Measurements from ENCODE around the gene ATG9A.
"Not testable (repeated sequence)": the region's sequence is repeated elsewhere in the genome, so short reads cannot be mapped to it uniquely, and the experiment has no call there.

Gene ATG9A

DNA sequence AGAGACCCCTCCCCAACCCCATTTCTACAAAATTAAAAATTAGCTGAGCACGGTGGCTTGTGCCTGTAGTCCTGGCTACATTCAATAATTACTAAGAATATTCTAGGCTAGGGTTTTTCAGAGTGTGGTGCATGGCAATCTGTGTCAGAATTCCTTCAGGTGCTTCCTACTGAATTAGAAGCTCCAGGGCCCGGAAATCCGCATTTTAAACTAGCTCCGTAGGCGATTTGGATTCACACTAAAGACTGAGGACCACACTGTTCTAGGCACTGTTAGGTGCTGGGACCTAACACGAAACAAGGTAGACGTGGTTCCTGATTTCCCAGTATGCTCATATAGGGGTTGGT, 23.5 kb downstream of the ATG9A start:
- ChIA-PET POLR2A (ENCODE audit: low non-redundant PET) (interaction anchor here (0.6 to 1.7 kb wide), 5 partner anchors 12 to 103 kb away, joined by 3 to 6 read pairs (median 4); partner anchors contain the start of gene ABCB6), CTCF (interaction anchor here (0.6 to 1.7 kb wide), 2 partner anchors 58 to 89 kb away, joined by 3 to 7 read pairs; no protein-coding TSS in a partner anchor)
- no peak for DNase-seq (ENCODE audit: low spot score)
- TF ChIP-seq, protein P1, sequence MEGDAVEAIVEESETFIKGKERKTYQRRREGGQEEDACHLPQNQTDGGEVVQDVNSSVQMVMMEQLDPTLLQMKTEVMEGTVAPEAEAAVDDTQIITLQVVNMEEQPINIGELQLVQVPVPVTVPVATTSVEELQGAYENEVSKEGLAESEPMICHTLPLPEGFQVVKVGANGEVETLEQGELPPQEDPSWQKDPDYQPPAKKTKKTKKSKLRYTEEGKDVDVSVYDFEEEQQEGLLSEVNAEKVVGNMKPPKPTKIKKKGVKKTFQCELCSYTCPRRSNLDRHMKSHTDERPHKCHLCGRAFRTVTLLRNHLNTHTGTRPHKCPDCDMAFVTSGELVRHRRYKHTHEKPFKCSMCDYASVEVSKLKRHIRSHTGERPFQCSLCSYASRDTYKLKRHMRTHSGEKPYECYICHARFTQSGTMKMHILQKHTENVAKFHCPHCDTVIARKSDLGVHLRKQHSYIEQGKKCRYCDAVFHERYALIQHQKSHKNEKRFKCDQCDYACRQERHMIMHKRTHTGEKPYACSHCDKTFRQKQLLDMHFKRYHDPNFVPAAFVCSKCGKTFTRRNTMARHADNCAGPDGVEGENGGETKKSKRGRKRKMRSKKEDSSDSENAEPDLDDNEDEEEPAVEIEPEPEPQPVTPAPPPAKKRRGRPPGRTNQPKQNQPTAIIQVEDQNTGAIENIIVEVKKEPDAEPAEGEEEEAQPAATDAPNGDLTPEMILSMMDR (conservative IDR thresholded peaks at IDR 0.05; ENCODE audit: low read depth) = no peak
- H3K27ac ChIP-seq = peak overlapping the region; percentile 93

DNA sequence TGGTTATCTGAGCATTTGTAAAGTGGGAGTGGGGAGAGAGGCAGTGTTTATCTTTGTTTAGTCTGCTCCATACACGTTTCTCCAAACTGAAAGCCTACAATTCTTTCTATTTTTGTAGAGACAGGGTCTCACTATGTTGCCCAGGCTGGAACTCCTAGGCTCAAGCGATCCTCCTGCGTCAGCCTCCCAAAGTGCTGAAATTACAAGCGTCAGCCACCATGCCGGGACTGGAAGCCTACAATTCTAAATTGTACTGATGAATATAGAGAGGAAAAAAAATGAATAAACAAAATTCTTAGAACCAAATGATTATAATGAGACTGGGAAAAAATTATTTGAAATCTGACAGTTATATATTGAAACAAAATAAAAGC, 24.3 kb downstream of the ATG9A start:
- TF ChIP-seq, protein P1 (conservative IDR thresholded peaks at IDR 0.05; ENCODE audit: low read depth) = no peak
- ChIA-PET POLR2A (ENCODE audit: low non-redundant PET) (no interaction called here), CTCF (interaction anchor here (0.7 kb wide), 1 partner anchor 89 kb away, joined by 4 read pairs; no protein-coding TSS in a partner anchor)
- H3K27ac ChIP-seq = no peak overlapping the region
- no peak for DNase-seq (ENCODE audit: low spot score)

DNA sequence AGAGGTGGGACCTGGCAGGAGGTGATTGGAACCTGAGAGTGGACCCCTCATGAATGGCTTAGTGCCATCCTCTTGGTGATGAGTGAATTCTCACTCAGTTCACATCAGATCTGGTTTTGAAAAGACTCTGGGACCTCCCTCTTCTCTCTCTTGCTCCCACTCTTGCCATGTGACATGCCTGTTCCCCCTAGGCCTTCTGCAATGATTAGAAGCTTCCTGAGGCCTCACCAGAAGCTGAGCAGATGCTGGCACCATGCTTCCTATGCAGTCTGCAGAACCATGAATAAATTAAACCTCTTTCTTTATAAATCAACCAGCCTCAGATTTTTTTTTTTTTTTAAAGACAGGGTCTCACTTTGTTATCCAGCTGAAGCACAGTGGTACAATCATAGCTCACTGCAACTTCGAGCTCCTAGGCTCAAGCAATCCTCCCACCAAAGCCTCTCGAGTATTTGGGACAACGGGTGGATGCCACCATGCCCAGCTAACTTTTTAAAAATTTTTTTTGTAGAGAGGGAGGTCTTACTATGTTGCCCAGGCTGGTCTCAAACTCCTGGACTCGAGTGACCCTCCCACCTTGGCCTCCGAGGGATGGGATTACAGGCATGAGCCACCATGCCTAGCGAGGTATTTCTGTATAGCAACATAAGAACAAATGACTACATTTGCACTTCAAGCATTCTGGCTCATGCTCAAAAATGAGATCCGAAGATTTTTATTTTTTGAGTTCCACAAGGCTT, 24.8 kb downstream of the ATG9A start:
- ChIA-PET POLR2A (ENCODE audit: low non-redundant PET) (no interaction called here), CTCF (interaction anchor here (0.7 kb wide), 1 partner anchor 90 kb away, joined by 4 read pairs; no protein-coding TSS in a partner anchor)
- TF ChIP-seq, protein P1 (conservative IDR thresholded peaks at IDR 0.05; ENCODE audit: low read depth) = no peak
- no peak overlapping the region for H3K27ac ChIP-seq
- no peak for DNase-seq (ENCODE audit: low spot score)

DNA sequence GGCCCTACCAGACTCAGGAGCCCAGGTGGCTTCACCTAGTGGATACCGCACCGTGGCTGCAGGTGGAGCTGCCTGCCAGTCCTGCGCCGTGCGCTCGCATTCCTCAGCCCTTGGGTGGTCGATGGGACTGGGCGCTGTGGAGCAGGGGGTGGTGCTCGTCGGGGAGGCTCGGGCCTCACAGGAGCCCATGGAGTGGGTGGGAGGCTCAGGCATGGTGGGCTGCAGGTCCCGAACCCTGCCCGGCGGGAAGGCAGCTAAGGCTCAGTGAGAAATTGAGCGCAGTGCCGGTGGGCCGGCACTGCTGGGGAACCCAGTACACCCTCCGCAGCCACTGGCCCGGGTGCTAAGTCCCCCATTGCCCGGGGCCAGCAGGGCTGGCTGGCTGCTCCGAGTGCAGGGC, 28.1 kb downstream of the ATG9A start:
- CTCF ChIA-PET; POLR2A ChIA-PET (ENCODE audit: low non-redundant PET): not testable (repeated sequence)

DNA sequence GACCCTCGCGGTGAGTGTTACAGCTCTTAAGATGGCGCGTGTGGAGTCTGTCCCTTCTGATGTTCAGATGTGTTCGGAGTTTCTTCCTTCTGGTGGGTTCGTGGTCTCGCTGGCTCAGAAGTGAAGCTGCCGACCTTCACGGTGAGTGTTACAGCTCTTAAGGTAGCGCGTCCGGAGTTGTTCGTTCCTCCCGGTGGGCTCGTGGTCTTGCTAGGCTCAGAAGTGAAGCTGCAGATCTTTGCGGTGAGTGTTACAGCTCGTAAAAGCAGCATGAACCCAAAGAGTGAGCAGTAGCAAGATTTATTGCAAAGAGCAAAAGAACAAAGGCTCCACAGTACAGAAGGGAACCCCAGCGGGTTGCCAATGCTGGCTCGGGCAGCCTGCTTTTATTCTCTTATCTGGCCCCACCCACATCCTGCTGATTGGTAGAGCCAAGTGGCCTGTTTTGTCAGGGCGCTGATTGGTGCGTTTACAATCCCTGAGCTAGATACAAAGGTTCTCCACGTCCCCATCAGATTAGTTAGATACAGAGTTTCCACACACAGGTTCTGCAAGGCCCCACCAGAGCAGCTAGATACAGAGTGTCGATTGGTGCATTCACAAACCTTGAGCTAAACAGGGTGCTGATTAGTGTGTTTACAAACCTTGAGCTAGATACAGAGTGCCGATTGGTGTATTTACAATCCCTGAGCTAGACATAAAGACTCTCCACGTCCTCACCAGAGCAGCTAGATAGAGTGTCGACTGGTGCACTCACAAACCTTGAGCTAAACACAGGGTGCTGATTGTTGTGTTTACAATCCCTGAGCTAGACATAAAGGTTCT, 28.7 kb downstream of the ATG9A start:
- CTCF ChIA-PET; POLR2A ChIA-PET (ENCODE audit: low non-redundant PET); DNase-seq (ENCODE audit: low spot score); H3K27ac ChIP-seq: not testable (repeated sequence)

More for the DNA sequence above, 28.1 kb downstream of the ATG9A start:
- H3K27ac ChIP-seq; DNase-seq (ENCODE audit: low spot score): not testable (repeated sequence)

DNA sequence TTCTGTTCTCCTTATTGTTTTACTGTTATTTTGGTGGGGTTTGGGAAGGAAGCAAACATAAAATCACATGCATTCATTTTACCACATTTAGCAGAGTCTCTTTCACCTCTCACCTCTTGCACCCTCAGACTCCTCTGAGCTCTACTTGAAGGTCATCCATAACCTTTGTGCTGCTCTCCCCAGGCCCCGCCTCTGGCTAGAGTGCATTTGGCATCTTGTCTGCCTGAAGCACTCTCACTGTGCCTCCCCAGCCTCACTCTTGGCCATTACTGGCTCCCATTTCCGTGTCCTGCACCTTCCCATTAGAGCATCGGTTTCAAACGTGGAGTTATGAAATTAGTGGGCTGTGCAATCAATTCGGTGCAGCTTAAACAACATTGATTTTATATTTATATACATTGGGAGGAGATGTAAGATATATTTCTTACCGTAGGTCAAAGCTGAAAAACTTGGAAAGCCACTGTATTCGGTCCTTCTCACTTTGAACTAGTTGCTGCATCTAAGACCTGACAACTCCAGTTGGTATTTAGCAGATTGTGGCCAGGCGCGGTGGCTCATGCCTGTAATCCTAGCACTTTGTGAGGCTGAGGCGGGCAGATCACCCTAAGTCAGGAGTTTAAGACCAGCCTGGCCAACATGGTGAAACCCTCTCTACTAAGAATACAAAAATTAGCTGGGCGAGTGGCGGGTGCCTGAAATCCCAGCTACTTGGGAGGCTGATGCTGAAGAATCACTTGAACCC, 29.8 kb downstream of the ATG9A start:
- ChIA-PET POLR2A (ENCODE audit: low non-redundant PET) (no interaction called here), CTCF (interaction anchor here (0.7 to 1.4 kb wide), 2 partner anchors 35 to 141 kb away, joined by 3 read pairs; no protein-coding TSS in a partner anchor)
- no peak for DNase-seq (ENCODE audit: low spot score)
- H3K27ac ChIP-seq = no peak overlapping the region
- TF ChIP-seq, protein P1 (conservative IDR thresholded peaks at IDR 0.05; ENCODE audit: low read depth) = no peak

DNA sequence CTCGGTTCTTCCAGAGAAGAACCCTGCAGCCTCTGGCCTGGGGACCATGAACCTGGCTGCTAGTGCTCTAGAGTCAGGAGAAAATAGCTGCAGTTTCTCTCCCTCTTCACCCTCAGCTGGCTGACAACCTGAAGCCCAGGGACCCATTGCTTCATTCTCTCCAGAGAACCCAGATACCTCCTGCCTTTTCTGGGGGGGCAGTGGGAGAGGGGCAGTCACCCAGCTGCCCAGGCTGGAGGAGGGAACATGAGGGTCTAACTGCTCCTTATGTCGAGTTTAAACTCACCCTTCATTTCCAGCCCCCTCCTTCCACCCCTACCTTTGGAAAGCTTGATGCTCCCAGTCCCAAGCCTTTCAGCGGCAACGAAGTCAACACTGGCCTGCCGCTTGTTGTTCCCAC, 30.5 kb downstream of the ATG9A start:
- H3K27ac ChIP-seq = no peak overlapping the region
- TF ChIP-seq, protein P1 (conservative IDR thresholded peaks at IDR 0.05; ENCODE audit: low read depth) = no peak
- ChIA-PET CTCF (interaction anchor here (0.6 to 1.4 kb wide), 3 partner anchors 35 to 342 kb away, joined by 3 to 4 read pairs (median 3); no protein-coding TSS in a partner anchor), POLR2A (ENCODE audit: low non-redundant PET) (no interaction called here)
- no peak for DNase-seq (ENCODE audit: low spot score)

Measured in RWPE1 (cell line).